ENCODE measurements around the gene MPC2. TPM values are rescaled to one million over a fixed set of nuclear protein-coding genes. Genes with fewer than 3 reads are reported as not detected.

The MPC2 gene
- total and polyA plus RNA-seq, 2 of the 8 experiments (the other 6 are each of a cell fraction or from before 2014, with no cell fraction given): 18.6 to 40.9 TPM

- POLR2A ChIA-PET (ENCODE audit: partially characterized antibody): interaction anchor here (0.7 to 1.7 kb wide), 3 partner anchors 10 to 142 kb away, joined by 3 to 4 read pairs (median 3); no protein-coding TSS in a partner anchor
Measured at GRCh38 chr1:167938080-167938636, 1.3 kb upstream of the MPC2 start.

More at GRCh38 chr1:167938080-167938636, 1.3 kb upstream of the MPC2 start:
- H4K91ac ChIP-seq (replicated peaks; ENCODE audit: insufficient read length, low read length): no peak overlapping the region
- no peak overlapping the region for H3K56ac ChIP-seq (replicated peaks; ENCODE audit: insufficient read length, low read depth, low read length)
- H2AFZ ChIP-seq (ENCODE audit: low read length): no peak overlapping the region
- peaks cover 9% of the 10 kb centered on the region for H3K23me2 ChIP-seq (ENCODE audit: low read depth, low read length)
- peak overlapping the region; percentile 91 for H3K4ac ChIP-seq (replicated peaks; ENCODE audit: insufficient read length, low read depth, low read length)
- no peak for FAIRE-seq
- H3K4me3 ChIP-seq (ENCODE audit: extremely low read depth in 1 of 4, insufficient read depth in 2 of 4, low read depth in 3 of 4, low read length in 4 of 4): peak overlapping the region; percentile 90 to 95 (median 92)
- H3K27me3 ChIP-seq (replicated peaks in 1 of 4; ENCODE audit: control insufficient read depth in 3 of 4, extremely low read depth in 1 of 4, insufficient read depth in 3 of 4, low read length in 3 of 4): no peaks in the 10 kb centered on the region
- H3K4me1 ChIP-seq (replicated peaks in 1 of 4; ENCODE audit: control insufficient read depth in 3 of 4, insufficient read depth in 4 of 4, low read length in 3 of 4): peaks cover 0 to 4% (median 0%) of the 10 kb centered on the region in 4 experiments; a peak in 2 of 7 replicates
- no peak overlapping the region for H2BK12ac ChIP-seq (ENCODE audit: low read depth, low read length)
- H3K9me3 ChIP-seq (ENCODE audit: insufficient read depth in 2 of 2, low read depth in 1 of 2, low read length in 1 of 2): no peaks in the 10 kb centered on the region
- H4K5ac ChIP-seq (ENCODE audit: insufficient read length, low read depth, low read length): no peak overlapping the region
- no peak overlapping the region for H3K23ac ChIP-seq (ENCODE audit: insufficient read length)
- H2BK15ac ChIP-seq (ENCODE audit: low read length): no peak overlapping the region
- H3K27ac ChIP-seq (ENCODE audit: low read depth, low read length): no peak overlapping the region
- CTCF ChIA-PET (ENCODE audit: partially characterized antibody): no interaction called here
- no peak overlapping the region for H4K8ac ChIP-seq (ENCODE audit: extremely low read depth, insufficient read depth, low read length)
- H3K79me2 ChIP-seq (ENCODE audit: control insufficient read depth in 1 of 2, insufficient read depth in 2 of 2, low read length in 2 of 2): peaks cover 0 to 68% of the 10 kb centered on the region in 2 experiments; a peak in 3 of 4 replicates
- no peak for TF ChIP-seq YY1 (IDR thresholded peaks at IDR 0.05; ENCODE audit: low read depth, low read length)
- TF ChIP-seq HDAC2 (IDR thresholded peaks at IDR 0.05; ENCODE audit: borderline replicate concordance in 1 of 2, low read depth in 2 of 2, low read length in 2 of 2): no peak
- TF ChIP-seq CBX5 (IDR thresholded peaks at IDR 0.05; ENCODE audit: low read depth, low read length): no peak
- no peak for TF ChIP-seq ATF3 (IDR thresholded peaks at IDR 0.05; ENCODE audit: insufficient read depth, low read depth, low read length)
- no peak for TF ChIP-seq EP300 (IDR thresholded peaks at IDR 0.05; ENCODE audit: borderline replicate concordance in 1 of 2, low read depth in 2 of 2, low read length in 2 of 2)
- TF ChIP-seq RXRA (IDR thresholded peaks at IDR 0.05; ENCODE audit: insufficient read depth, low read depth, low read length): no peak
- no peak for TF ChIP-seq SP4 (IDR thresholded peaks at IDR 0.05; ENCODE audit: low read length)
- no peak for TF ChIP-seq USF2 (IDR thresholded peaks at IDR 0.05; ENCODE audit: low read length)
- TF ChIP-seq EGR1 (IDR thresholded peaks at IDR 0.05; ENCODE audit: borderline replicate concordance, low read depth, low read length): no peak
- no peak for TF ChIP-seq SIRT6 (IDR thresholded peaks at IDR 0.05; ENCODE audit: low read length)
- TF ChIP-seq BACH1 (IDR thresholded peaks at IDR 0.05; ENCODE audit: low read length): no peak
- no peaks in the 10 kb centered on the region for H3K36me3 ChIP-seq (ENCODE audit: control insufficient read depth in 2 of 4, insufficient read depth in 4 of 4, low read length in 3 of 4)
- no peak for DNase-seq (ENCODE audit: low read depth in 1 of 2, low spot score in 2 of 2)
- H3K79me1 ChIP-seq (ENCODE audit: low read depth, low read length): no peaks in the 10 kb centered on the region
- no peak overlapping the region for H2BK5ac ChIP-seq (ENCODE audit: low read depth, low read length)
- H3K4me2 ChIP-seq (ENCODE audit: insufficient read depth in 1 of 2, low read depth in 2 of 2, low read length in 2 of 2): peak overlapping the region; percentile 88 to 95
- no peak overlapping the region for H2BK120ac ChIP-seq (replicated peaks; ENCODE audit: low read depth, low read length)
- no peak overlapping the region for H3K18ac ChIP-seq (ENCODE audit: extremely low read depth, low read length)
- no peak overlapping the region for H2AK5ac ChIP-seq (ENCODE audit: low read depth, low read length)
- H3K9ac ChIP-seq (replicated peaks in 1 of 4; ENCODE audit: extremely low read depth in 1 of 4, low read depth in 3 of 4, low read length in 3 of 4): no peak overlapping the region; a peak in 1 of 7 replicates
- no peak overlapping the region for H3K14ac ChIP-seq (ENCODE audit: insufficient read length)
- no peak overlapping the region for H2BK20ac ChIP-seq (ENCODE audit: low read length)
- 60% methylated on average over 5 of the region's 5 CpGs; no CpG with 5 or more reads in 1 of the 2 experiments for WGBS, 2 experiments (ENCODE audit: extremely low coverage in 1 of 2, insufficient coverage in 1 of 2, insufficient read length in 1 of 2, insufficient replicate concordance in 2 of 2, low coverage in 1 of 2, low lambda C conversion rate in 2 of 2, missing lambda C conversion rate in 1 of 2)
- H4K20me1 ChIP-seq (replicated peaks in 1 of 2; ENCODE audit: control insufficient read depth in 1 of 2, insufficient read depth in 2 of 2, low read length in 2 of 2): no peaks in the 10 kb centered on the region
